H1 (cell line): ENCODE data around the gene OVCA2. TPM values are rescaled to one million over a fixed set of nuclear protein-coding genes. Genes with fewer than 3 reads are reported as not detected.

Experiments used
- CTCF ChIA-PET: fragments of 300-600 bp; sonication (Branson Sonifier 250); formaldehyde crosslinking; loops from one replicate; lab custom pipeline; 2021; ENCODE audit not compliant: partially characterized antibody; lab: Charles Lee
- POLR2A ChIA-PET: fragments of 300-600 bp; sonication (Branson Sonifier 250); formaldehyde crosslinking; loops from one replicate; lab custom pipeline; 2021; ENCODE audit warnings: inconsistent platforms; ENCODE audit not compliant: partially characterized antibody; lab: Charles Lee
- DNase-seq, 2 experiments: peaks; one replicate each; pipeline versions ENCODE4 v3.0.0 to v3.0.0-alpha.2; 2010 to 2022; ENCODE audit warnings: low spot score in 2 of 2, low read depth in 1 of 2, mixed read lengths in 1 of 2
- FAIRE-seq: peaks from 2 replicates; lab custom pipeline; 2011; peaks lifted over from hg19 to GRCh38; lab: Jason Lieb, UNC
- H2AFZ ChIP-seq: 2 replicates; pipeline ENCODE4 v1.8.1; 2012; ENCODE audit warnings: low read length, inconsistent platforms
- H2AK5ac ChIP-seq: 2 replicates; pipeline ENCODE4 v1.6.1; 2013; ENCODE audit warnings: low read depth, low read length
- H2BK120ac ChIP-seq: replicated peaks from 2 replicates; pipeline ENCODE3; 2013; ENCODE audit warnings: low read depth, low read length, inconsistent platforms
- H2BK12ac ChIP-seq: 2 replicates; pipeline ENCODE4 v1.6.1; 2013; ENCODE audit warnings: low read depth, low read length
- H2BK15ac ChIP-seq: 2 replicates; pipeline ENCODE4 v1.6.1; 2013; ENCODE audit warnings: low read length
- H2BK20ac ChIP-seq: 2 replicates; pipeline ENCODE4 v1.6.1; 2013; ENCODE audit warnings: low read length
- H2BK5ac ChIP-seq: 2 replicates; pipeline ENCODE4 v1.6.1; 2013; ENCODE audit warnings: low read depth, low read length
- H3K14ac ChIP-seq: 2 replicates; pipeline ENCODE4 v1.6.1; 2013; ENCODE audit warnings: inconsistent platforms; ENCODE audit not compliant: insufficient read length
- H3K18ac ChIP-seq: 2 replicates; pipeline ENCODE4 v1.6.1; 2013; ENCODE audit warnings: low read length; ENCODE audit errors: extremely low read depth
- H3K23ac ChIP-seq: 2 replicates; pipeline ENCODE4 v1.6.1; 2013; ENCODE audit warnings: inconsistent platforms; ENCODE audit not compliant: insufficient read length
- H3K23me2 ChIP-seq: 2 replicates; pipeline ENCODE4 v1.6.1; 2013; ENCODE audit warnings: low read depth, low read length
- H3K27ac ChIP-seq: 2 replicates; pipeline ENCODE4 v1.6.1; 2011; ENCODE audit warnings: low read depth, low read length, inconsistent platforms
- H3K27me3 ChIP-seq, 4 experiments: replicated peaks in 1 of 4; 1 replicate in 1 of 4; 2 replicates in 3 of 4; pipeline versions ENCODE4 v1.6.1 to v1.8.1; 2011 to 2013; ENCODE audit warnings: low read length in 3 of 4, mild to moderate bottlenecking in 3 of 4, inconsistent platforms in 2 of 4, mixed read lengths in 2 of 4, moderate library complexity in 1 of 4; ENCODE audit not compliant: control insufficient read depth in 3 of 4, insufficient read depth in 3 of 4; ENCODE audit errors: extremely low read depth in 1 of 4
- H3K36me3 ChIP-seq, 4 experiments: 2 replicates each; pipeline versions ENCODE4 v1.6.1 to v1.8.1; 2011 to 2013; ENCODE audit warnings: mild to moderate bottlenecking in 4 of 4, low read length in 3 of 4, moderate library complexity in 2 of 4, control low read depth in 1 of 4, inconsistent platforms in 1 of 4; ENCODE audit not compliant: insufficient read depth in 4 of 4, control insufficient read depth in 2 of 4
- H3K4ac ChIP-seq: replicated peaks from 2 replicates; pipeline ENCODE3; 2013; ENCODE audit warnings: low read length, low read depth, mixed read lengths, inconsistent platforms; ENCODE audit not compliant: insufficient read length
- H3K4me1 ChIP-seq, 4 experiments: replicated peaks in 1 of 4; 1 replicate in 1 of 4; 2 replicates in 3 of 4; pipeline versions ENCODE4 v1.6.1 to v1.8.1; 2011 to 2013; ENCODE audit warnings: low read length in 3 of 4, inconsistent platforms in 2 of 4, mixed read lengths in 1 of 4; ENCODE audit not compliant: insufficient read depth in 4 of 4, control insufficient read depth in 3 of 4
- H3K4me2 ChIP-seq, 2 experiments: 2 replicates each; pipeline versions ENCODE4 v1.6.1 to v1.8.1; 2011 to 2013; ENCODE audit warnings: low read depth in 2 of 2, low read length in 2 of 2, control low read depth in 1 of 2, inconsistent platforms in 1 of 2, mild to moderate bottlenecking in 1 of 2; ENCODE audit not compliant: insufficient read depth in 1 of 2
- H3K4me3 ChIP-seq, 4 experiments: fragments of 200-600, 300-600 bp in 1 of 4; sonication (generic), shearing (Covaris generic), sonication (Bioruptor Twin) in 1 of 4; 2 replicates each; pipeline versions ENCODE4 v1.5.1 to v1.8.1; 2011 to 2016; ENCODE audit warnings: low read length in 4 of 4, low read depth in 3 of 4, control low read depth in 2 of 4, inconsistent platforms in 2 of 4, mild to moderate bottlenecking in 2 of 4, mixed read lengths in 1 of 4, moderate library complexity in 1 of 4; ENCODE audit not compliant: insufficient read depth in 2 of 4; ENCODE audit errors: extremely low read depth in 1 of 4
- H3K56ac ChIP-seq: replicated peaks from 2 replicates; pipeline ENCODE3; 2013; ENCODE audit warnings: low read depth, mild to moderate bottlenecking, mixed read lengths, low read length, inconsistent platforms; ENCODE audit not compliant: insufficient read length
- H3K79me1 ChIP-seq: 2 replicates; pipeline ENCODE4 v1.6.1; 2013; ENCODE audit warnings: low read depth, low read length, control low read depth
- H3K79me2 ChIP-seq, 2 experiments: 2 replicates each; pipeline versions ENCODE4 v1.6.1 to v1.8.1; 2012 to 2013; ENCODE audit warnings: low read length in 2 of 2, mild to moderate bottlenecking in 2 of 2, inconsistent platforms in 1 of 2; ENCODE audit not compliant: insufficient read depth in 2 of 2, control insufficient read depth in 1 of 2
- H3K9ac ChIP-seq, 4 experiments: replicated peaks in 1 of 4; 1 replicate in 1 of 4; 2 replicates in 3 of 4; pipeline versions ENCODE4 v1.6.1 to v1.8.1; 2011 to 2013; ENCODE audit warnings: low read depth in 3 of 4, low read length in 3 of 4, control low read depth in 2 of 4, mild to moderate bottlenecking in 2 of 4, moderate library complexity in 2 of 4, inconsistent platforms in 1 of 4; ENCODE audit errors: extremely low read depth in 1 of 4
- H3K9me3 ChIP-seq, 2 experiments: 2 replicates each; pipeline versions ENCODE4 v1.6.1 to v1.8.1; 2012 to 2013; ENCODE audit warnings: mild to moderate bottlenecking in 2 of 2, moderate library complexity in 2 of 2, control low read depth in 1 of 2, inconsistent platforms in 1 of 2, low read depth in 1 of 2, low read length in 1 of 2, mixed read lengths in 1 of 2; ENCODE audit not compliant: insufficient read depth in 2 of 2
- H4K20me1 ChIP-seq, 2 experiments: replicated peaks in 1 of 2; 2 replicates each; pipeline versions ENCODE3 to v1.8.1; 2011 to 2013; ENCODE audit warnings: inconsistent platforms in 2 of 2, low read length in 2 of 2, mild to moderate bottlenecking in 1 of 2; ENCODE audit not compliant: insufficient read depth in 2 of 2, control insufficient read depth in 1 of 2
- H4K5ac ChIP-seq: 2 replicates; pipeline ENCODE4 v1.6.1; 2013; ENCODE audit warnings: low read length, low read depth, mixed read lengths, inconsistent platforms; ENCODE audit not compliant: insufficient read length
- H4K8ac ChIP-seq: 2 replicates; pipeline ENCODE4 v1.8.0; 2013; ENCODE audit warnings: mild to moderate bottlenecking, moderate library complexity, low read length, inconsistent platforms; ENCODE audit not compliant: insufficient read depth; ENCODE audit errors: extremely low read depth
- H4K91ac ChIP-seq: replicated peaks from 2 replicates; pipeline ENCODE3; 2013; ENCODE audit warnings: low read length, mixed read lengths, inconsistent platforms; ENCODE audit not compliant: insufficient read length
- EP300 ChIP-seq, 2 experiments: IDR thresholded peaks; 1 replicate in 1 of 2; 2 replicates in 1 of 2; pipeline ENCODE4 v1.6.1; 2011 to 2012; ENCODE audit warnings: low read depth in 2 of 2, low read length in 2 of 2, mild to moderate bottlenecking in 2 of 2, borderline replicate concordance in 1 of 2, inconsistent platforms in 1 of 2, moderate library complexity in 1 of 2
- KDM1A ChIP-seq: fragments of 200-600, 300-600 bp; sonication (generic); IDR thresholded peaks from 2 replicates; pipeline ENCODE4 v1.7.1; 2016; ENCODE audit warnings: mild to moderate bottlenecking, low read length, borderline replicate concordance
- PHF8 ChIP-seq: fragments of 200-600 bp; sonication (generic); conservative IDR thresholded peaks from 2 replicates; pipeline ENCODE4 v1.7.1; 2012; ENCODE audit warnings: low read depth, mild to moderate bottlenecking, inconsistent platforms, low read length, moderate library complexity
- POU5F1 ChIP-seq: IDR thresholded peaks from 2 replicates; pipeline ENCODE4 v1.6.1; 2011; ENCODE audit warnings: low read depth, mild to moderate bottlenecking, low read length, moderate library complexity
- RBBP5 ChIP-seq: IDR thresholded peaks from 2 replicates; pipeline ENCODE4 v1.7.1; 2012; ENCODE audit warnings: low read depth, mild to moderate bottlenecking, inconsistent platforms, low read length, moderate library complexity, borderline replicate concordance
- RFX5 ChIP-seq: IDR thresholded peaks from 2 replicates; pipeline ENCODE4 v1.6.1; 2011; ENCODE audit warnings: low read depth, low read length, improper control_type of control experiment, borderline replicate concordance
- RXRA ChIP-seq: IDR thresholded peaks from 2 replicates; pipeline ENCODE4 v1.6.1; 2011; ENCODE audit warnings: low read depth, mild to moderate bottlenecking, low read length, moderate library complexity; ENCODE audit not compliant: insufficient read depth
- SP2 ChIP-seq: IDR thresholded peaks from 2 replicates; pipeline ENCODE4 v1.6.1; 2012; ENCODE audit warnings: mild to moderate bottlenecking, low read length, inconsistent platforms
- SRF ChIP-seq: IDR thresholded peaks from 2 replicates; pipeline ENCODE4 v1.6.1; 2011; ENCODE audit warnings: mild to moderate bottlenecking, low read depth, low read length, moderate library complexity
- TAF1 ChIP-seq: IDR thresholded peaks from 2 replicates; pipeline ENCODE4 v1.6.1; 2011; ENCODE audit warnings: mild to moderate bottlenecking, low read depth, low read length
- whole genome bisulfite sequencing, 2 experiments: shearing (Covaris generic) in 1 of 2; methylation state at CpG; one replicate each; pipeline versions ENCODE4 v1.1.6 to v1.1.7; 2013 to 2015; ENCODE audit warnings: low lambda C conversion rate in 2 of 2, mixed read lengths in 2 of 2, inconsistent platforms in 1 of 2, low coverage in 1 of 2, missing lambda C conversion rate in 1 of 2; ENCODE audit not compliant: insufficient replicate concordance in 2 of 2, insufficient coverage in 1 of 2, insufficient read length in 1 of 2; ENCODE audit errors: extremely low coverage in 1 of 2, missing lambda C conversion rate in 1 of 2; 5-methylcytosine and 5-hydroxymethylcytosine counted together
- polyA plus RNA-seq, 7 experiments: library from polyadenylated mRNA; depleted of rRNA in 3 of 7; stranded (reverse) in 5 of 7; unstranded in 2 of 7; fragments of >200 nt in 5 of 7; fragments of 200-250 nt in 2 of 7; gene quantifications; 1 replicate in 5 of 7; 2 replicates in 1 of 7; 4 replicates in 1 of 7; pipeline versions ENCODE4 v1.2.1 to v1.2.3, GENCODE V29; 2011 to 2013; ENCODE audit warnings: missing spikeins in 2 of 7, mixed read lengths in 2 of 7
- total RNA-seq: library from RNA; stranded (reverse); fragmentation: NEBNext Ultra II Directional; extraction: Animal tissue kit (Norgen Biotek cat#: 25700); gene quantifications from 2 replicates; pipeline ENCODE4 v1.2.1, GENCODE V29; 2021
- TF ChIP-seq, protein P1 (sequence below), 3 experiments: IDR thresholded peaks; 1 replicate in 2 of 3; 2 replicates in 1 of 3; pipeline versions ENCODE4 v1.5.1 to v1.6.1; 2011; ENCODE audit warnings: low read length in 3 of 3, mild to moderate bottlenecking in 3 of 3, inconsistent platforms in 2 of 3, low read depth in 1 of 3, moderate library complexity in 1 of 3; ENCODE audit not compliant: insufficient read depth in 1 of 3; ENCODE audit errors: control extremely low read depth in 1 of 3

OVCA2 gene
- total and polyA plus RNA-seq, 2 of the 8 experiments (the other 6 are each of a cell fraction or from before 2014, with no cell fraction given), result 15.3 to 37.0 TPM

- no peak overlapping the region for H3K27ac ChIP-seq
- H3K4me1 ChIP-seq, result peaks cover 0 to 12% (median 3%) of the 10 kb centered on the region in 4 experiments; a peak in 6 of 7 replicates
- ChIA-PET POLR2A (no interaction called here), CTCF (interaction anchor here (1.0 to 1.3 kb wide), 4 partner anchors 13 to 130 kb away, joined by 3 to 5 read pairs (median 3); no protein-coding TSS in a partner anchor)
- no peaks in the 10 kb centered on the region for H3K36me3 ChIP-seq
- FAIRE-seq (no peak), DNase-seq (no peak)
- peaks cover 0 to 4% (median 3%) of the 10 kb centered on the region in 4 experiments; a peak in 3 of 7 replicates for H3K27me3 ChIP-seq
- H2BK12ac ChIP-seq, result no peak overlapping the region
- no peak overlapping the region for H3K4me3 ChIP-seq
- H2AFZ ChIP-seq, result no peak overlapping the region
- H2AK5ac ChIP-seq, result no peak overlapping the region
- no peak overlapping the region for H4K5ac ChIP-seq
- no peak overlapping the region for H3K14ac ChIP-seq
- H2BK5ac ChIP-seq, result no peak overlapping the region
- no peak overlapping the region for H4K91ac ChIP-seq
- H3K9me3 ChIP-seq, result no peaks in the 10 kb centered on the region
- no peaks in the 10 kb centered on the region for H3K79me2 ChIP-seq
- H2BK15ac ChIP-seq, result no peak overlapping the region
- H4K8ac ChIP-seq, result no peak overlapping the region
- no peak overlapping the region for H3K56ac ChIP-seq
- H3K23ac ChIP-seq, result no peak overlapping the region
- no peak overlapping the region for H3K4ac ChIP-seq
- no peaks in the 10 kb centered on the region for H3K79me1 ChIP-seq
- H2BK20ac ChIP-seq, result no peak overlapping the region
- no peak overlapping the region for H2BK120ac ChIP-seq
- H3K4me2 ChIP-seq, result no peak overlapping the region
- no peak overlapping the region for H3K18ac ChIP-seq
- H3K23me2 ChIP-seq, result no peaks in the 10 kb centered on the region; the same call in 1 of the 2 replicates
- WGBS, 2 experiments, result 91% methylated on average over 12 of the region's 12 CpGs; no CpG with 5 or more reads in 1 of the 2 experiments
- no peak overlapping the region for H3K9ac ChIP-seq
- no peaks in the 10 kb centered on the region for H4K20me1 ChIP-seq
- TF ChIP-seq RFX5, result no peak
- TF ChIP-seq POU5F1, result no peak
- no peak for TF ChIP-seq SRF
- TF ChIP-seq PHF8, result no peak
- TF ChIP-seq, protein P1, sequence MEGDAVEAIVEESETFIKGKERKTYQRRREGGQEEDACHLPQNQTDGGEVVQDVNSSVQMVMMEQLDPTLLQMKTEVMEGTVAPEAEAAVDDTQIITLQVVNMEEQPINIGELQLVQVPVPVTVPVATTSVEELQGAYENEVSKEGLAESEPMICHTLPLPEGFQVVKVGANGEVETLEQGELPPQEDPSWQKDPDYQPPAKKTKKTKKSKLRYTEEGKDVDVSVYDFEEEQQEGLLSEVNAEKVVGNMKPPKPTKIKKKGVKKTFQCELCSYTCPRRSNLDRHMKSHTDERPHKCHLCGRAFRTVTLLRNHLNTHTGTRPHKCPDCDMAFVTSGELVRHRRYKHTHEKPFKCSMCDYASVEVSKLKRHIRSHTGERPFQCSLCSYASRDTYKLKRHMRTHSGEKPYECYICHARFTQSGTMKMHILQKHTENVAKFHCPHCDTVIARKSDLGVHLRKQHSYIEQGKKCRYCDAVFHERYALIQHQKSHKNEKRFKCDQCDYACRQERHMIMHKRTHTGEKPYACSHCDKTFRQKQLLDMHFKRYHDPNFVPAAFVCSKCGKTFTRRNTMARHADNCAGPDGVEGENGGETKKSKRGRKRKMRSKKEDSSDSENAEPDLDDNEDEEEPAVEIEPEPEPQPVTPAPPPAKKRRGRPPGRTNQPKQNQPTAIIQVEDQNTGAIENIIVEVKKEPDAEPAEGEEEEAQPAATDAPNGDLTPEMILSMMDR (IDR thresholded peaks at IDR 0.05; ENCODE audit: control extremely low read depth in 1 of 3, insufficient read depth in 1 of 3, low read depth in 1 of 3, low read length in 3 of 3), result no peak
- no peak for TF ChIP-seq SP2
- no peak for TF ChIP-seq RXRA
- no peak for TF ChIP-seq KDM1A
- TF ChIP-seq EP300 (IDR thresholded peaks at IDR 0.05; ENCODE audit: borderline replicate concordance in 1 of 2, low read depth in 2 of 2, low read length in 2 of 2), result no peak
- no peak for TF ChIP-seq TAF1
- no peak for TF ChIP-seq RBBP5
Measured at GRCh38 chr17:2004435-2004952, 37.3 kb upstream of the OVCA2 start.
